GM19452 (cell line): ENCODE results near the gene PRSS2.
"Not testable (repeated sequence)": the region's sequence is repeated elsewhere in the genome, so short reads cannot be mapped to it uniquely, and the experiment has no call there.

ENCODE experiments used
- ATAC-seq: cut with Tn5 transposase; IDR thresholded peaks from one replicate; pipeline ENCODE4 v1.9.1; 2021; ENCODE audit not compliant: unreplicated experiment

The PRSS2 gene

GRCh38 chr7:142758312-142758711 lies 12.5 kb upstream of the PRSS2 start:
- ATAC-seq = not testable (repeated sequence)

- no peak for ATAC-seq
These were observed 11.3 kb upstream of the PRSS2 start for GRCh38 chr7:142759433-142759832.

GRCh38 chr7:142760071-142760642 lies 10.6 kb upstream of the PRSS2 start:
- ATAC-seq = no peak

GRCh38 chr7:142761606-142762005 lies 9.2 kb upstream of the PRSS2 start:
- not testable (repeated sequence) for ATAC-seq

GRCh38 chr7:142762104-142762503 lies 8.7 kb upstream of the PRSS2 start:
- no peak for ATAC-seq

- ATAC-seq = no peak
These were observed 3.3 kb upstream of the PRSS2 start for GRCh38 chr7:142767451-142767850.

GRCh38 chr7:142767861-142768260 lies 2.9 kb upstream of the PRSS2 start:
- ATAC-seq = no peak

- ATAC-seq = not testable (repeated sequence)
These were observed 1.9 kb upstream of the PRSS2 start for GRCh38 chr7:142768885-142769284.

GRCh38 chr7:142771353-142771723 lies 568 bp downstream of the PRSS2 start:
- ATAC-seq = peak; percentile 75

- ATAC-seq = no peak
These were observed 1.3 kb downstream of the PRSS2 start for GRCh38 chr7:142772051-142772450.

- ATAC-seq = no peak
These were observed 1.9 kb downstream of the PRSS2 start for GRCh38 chr7:142772673-142773072.

GRCh38 chr7:142773230-142773629 lies 2.5 kb downstream of the PRSS2 start:
- ATAC-seq = no peak

- ATAC-seq = no peak
These were observed 3.4 kb downstream of the PRSS2 start for GRCh38 chr7:142773937-142774744.

- no peak for ATAC-seq
These were observed 4.1 kb downstream of the PRSS2 start for GRCh38 chr7:142774826-142775225.

- ATAC-seq = not testable (repeated sequence)
These were observed 4.8 kb downstream of the PRSS2 start for GRCh38 chr7:142775351-142776115.

- ATAC-seq = no peak
These were observed 5.6 kb downstream of the PRSS2 start for GRCh38 chr7:142776206-142776844.

GRCh38 chr7:142776845-142777225 lies 6.1 kb downstream of the PRSS2 start:
- ATAC-seq = not testable (repeated sequence)

- no peak for ATAC-seq
These were observed 6.5 kb downstream of the PRSS2 start for GRCh38 chr7:142777318-142777717.

- peak; percentile 94 for ATAC-seq
These were observed 12.4 kb downstream of the PRSS2 start for GRCh38 chr7:142782922-142783900.

- no peak for ATAC-seq
These were observed 13.3 kb downstream of the PRSS2 start for GRCh38 chr7:142784096-142784495.
